Fibroblast of gingiva (primary cell): ENCODE results near the gene CXorf49B.

Experiments
- DNase-seq: peaks from one replicate; pipeline ENCODE4 v3.0.0-alpha.2; 2011; ENCODE audit warnings: low read depth

The CXorf49B gene

DNA sequence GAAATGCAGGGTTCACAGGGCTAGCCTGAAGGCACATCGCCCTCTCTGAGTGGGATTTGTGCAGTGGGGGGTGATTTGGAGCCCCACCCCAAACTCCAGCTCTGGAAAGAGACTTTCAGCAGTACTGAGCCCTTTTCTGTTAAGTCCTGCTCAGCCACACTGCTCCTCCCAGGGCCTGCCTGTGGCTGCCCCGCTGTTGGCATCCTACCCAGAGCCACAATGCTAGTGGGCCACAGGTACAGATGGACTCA is 52.7 kb downstream of the CXorf49B start:
- DNase-seq = no peak
